Neural crest cell (in vitro differentiated cells): ENCODE measurements around the gene CSMD2. TPM values are rescaled to one million over a fixed set of nuclear protein-coding genes. Genes with fewer than 3 reads are reported as not detected.

Source experiments
- DNase-seq: peaks from one replicate; pipeline ENCODE4 v3.0.0; 2021; ENCODE audit warnings: low read depth, mixed read lengths, low spot score
- H3K27ac Mint-ChIP-seq: one replicate; pipeline ENCODE4 v1.8.0; 2021; ENCODE audit warnings: mild to moderate bottlenecking, mixed read lengths; ENCODE audit not compliant: unreplicated experiment
- H3K27me3 Mint-ChIP-seq: 2 replicates; pipeline ENCODE4 v1.8.0; 2021; ENCODE audit warnings: low read depth, mild to moderate bottlenecking, mixed read lengths
- H3K36me3 Mint-ChIP-seq: 2 replicates; pipeline ENCODE4 v1.8.0; 2021; ENCODE audit warnings: low read depth, mild to moderate bottlenecking, mixed read lengths
- H3K4me1 Mint-ChIP-seq: 2 replicates; pipeline ENCODE4 v1.8.0; 2021; ENCODE audit warnings: mixed read lengths
- H3K4me3 Mint-ChIP-seq: one replicate; pipeline ENCODE4 v1.8.0; 2021; ENCODE audit warnings: mild to moderate bottlenecking, mixed read lengths
- H3K9me3 Mint-ChIP-seq: 2 replicates; pipeline ENCODE4 v1.8.0; 2021; ENCODE audit warnings: mixed read lengths
- total RNA-seq: library from RNA; stranded (reverse); gene quantifications from 2 replicates; pipeline ENCODE4 v1.2.1, GENCODE V29; 2021
- TF ChIP-seq, protein P1 (sequence below): fragments of 200-600 bp; sonication (generic); conservative IDR thresholded peaks from 2 replicates; pipeline ENCODE4 v1.5.0; 2021; ENCODE audit warnings: antibody characterized with exemption, mild to moderate bottlenecking

The CSMD2 gene
- total RNA-seq, 1 donor from 2014 or later = 0.40 TPM

DNA sequence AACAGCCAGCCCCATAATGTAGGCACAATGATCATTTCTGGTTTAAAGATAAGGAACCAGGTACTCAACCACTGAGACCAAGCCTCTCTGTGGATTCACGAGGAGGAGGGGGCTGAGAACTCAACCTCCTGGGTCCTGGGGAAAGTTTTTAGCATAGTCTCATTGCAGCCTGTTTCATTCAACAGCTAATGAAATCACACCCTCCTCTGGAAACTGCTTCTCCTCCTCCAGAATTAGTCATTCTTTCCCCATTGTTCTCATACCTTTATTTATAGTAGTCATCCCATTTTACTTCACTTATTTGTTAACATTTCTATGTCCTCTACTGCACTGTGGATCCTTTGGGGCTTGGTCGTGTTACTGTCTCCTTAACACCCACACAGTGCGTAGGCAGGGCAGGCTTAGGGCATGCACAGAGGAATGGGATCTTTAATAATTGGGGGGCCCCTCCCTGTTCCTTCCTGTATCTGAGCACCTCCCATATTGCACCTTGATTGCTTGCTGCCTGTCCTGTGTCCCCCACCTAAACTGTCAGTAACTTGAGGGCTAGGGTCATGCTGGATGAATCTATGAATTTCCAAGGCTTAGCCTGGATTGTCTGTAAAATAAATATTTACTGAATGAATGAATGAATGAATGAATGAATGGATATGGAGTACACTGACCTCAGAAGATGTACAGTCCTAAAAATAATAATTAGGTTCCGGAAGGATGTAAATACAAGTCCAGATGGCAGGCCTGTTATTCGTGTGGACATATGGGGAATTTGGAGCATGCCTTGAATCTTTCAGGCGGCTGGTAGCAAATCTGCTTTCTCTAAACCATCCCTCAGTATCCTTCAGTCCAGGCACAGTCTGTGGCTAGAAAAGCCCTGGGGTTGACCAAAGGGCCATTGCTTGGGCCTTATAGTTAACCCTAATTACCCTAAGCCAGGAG, 455.0 kb downstream of the CSMD2 start:
- no peak overlapping the region for H3K4me3 Mint-ChIP-seq
- no peaks in the 10 kb centered on the region for H3K36me3 Mint-ChIP-seq
- no peak for DNase-seq
- H3K27me3 Mint-ChIP-seq = no peaks in the 10 kb centered on the region
- no peaks in the 10 kb centered on the region for H3K9me3 Mint-ChIP-seq
- peak overlapping the region; percentile 23 for H3K27ac Mint-ChIP-seq
- H3K4me1 Mint-ChIP-seq = peaks cover 14% of the 10 kb centered on the region
- TF ChIP-seq, protein P1, sequence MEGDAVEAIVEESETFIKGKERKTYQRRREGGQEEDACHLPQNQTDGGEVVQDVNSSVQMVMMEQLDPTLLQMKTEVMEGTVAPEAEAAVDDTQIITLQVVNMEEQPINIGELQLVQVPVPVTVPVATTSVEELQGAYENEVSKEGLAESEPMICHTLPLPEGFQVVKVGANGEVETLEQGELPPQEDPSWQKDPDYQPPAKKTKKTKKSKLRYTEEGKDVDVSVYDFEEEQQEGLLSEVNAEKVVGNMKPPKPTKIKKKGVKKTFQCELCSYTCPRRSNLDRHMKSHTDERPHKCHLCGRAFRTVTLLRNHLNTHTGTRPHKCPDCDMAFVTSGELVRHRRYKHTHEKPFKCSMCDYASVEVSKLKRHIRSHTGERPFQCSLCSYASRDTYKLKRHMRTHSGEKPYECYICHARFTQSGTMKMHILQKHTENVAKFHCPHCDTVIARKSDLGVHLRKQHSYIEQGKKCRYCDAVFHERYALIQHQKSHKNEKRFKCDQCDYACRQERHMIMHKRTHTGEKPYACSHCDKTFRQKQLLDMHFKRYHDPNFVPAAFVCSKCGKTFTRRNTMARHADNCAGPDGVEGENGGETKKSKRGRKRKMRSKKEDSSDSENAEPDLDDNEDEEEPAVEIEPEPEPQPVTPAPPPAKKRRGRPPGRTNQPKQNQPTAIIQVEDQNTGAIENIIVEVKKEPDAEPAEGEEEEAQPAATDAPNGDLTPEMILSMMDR = no peak

DNA sequence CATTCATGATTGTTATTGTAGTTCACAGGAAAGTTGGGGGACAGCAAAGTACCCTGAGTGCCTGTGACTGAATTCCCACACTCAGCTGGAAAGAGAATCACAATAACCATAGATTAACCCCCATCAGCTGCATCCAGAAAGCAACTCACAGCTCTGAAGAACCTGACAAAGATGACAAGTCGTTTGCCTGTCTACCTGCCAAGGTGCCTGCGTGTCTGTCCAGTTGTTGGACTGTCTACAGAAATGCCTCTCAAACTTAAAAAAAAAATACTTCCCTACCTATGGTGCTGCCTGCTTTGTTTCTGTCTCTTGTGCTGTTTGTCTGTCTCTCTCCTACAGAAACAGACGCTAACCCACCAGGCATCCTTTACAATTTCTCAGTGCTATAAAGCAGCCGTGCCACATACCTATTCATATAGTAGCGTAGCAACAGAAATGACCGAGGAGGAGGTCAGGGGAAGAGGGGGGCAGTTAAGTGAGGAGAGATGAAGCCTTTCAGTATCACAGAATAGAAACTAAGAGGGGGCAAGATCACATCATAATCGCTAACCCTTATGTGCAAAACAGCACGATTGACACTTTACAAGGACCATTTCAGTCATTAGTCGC, 455.8 kb downstream of the CSMD2 start:
- TF ChIP-seq, protein P1 = no peak
- no peaks in the 10 kb centered on the region for H3K36me3 Mint-ChIP-seq
- H3K9me3 Mint-ChIP-seq = no peaks in the 10 kb centered on the region
- no peak overlapping the region for H3K27ac Mint-ChIP-seq
- peaks cover 3% of the 10 kb centered on the region for H3K27me3 Mint-ChIP-seq
- no peak overlapping the region for H3K4me3 Mint-ChIP-seq
- DNase-seq = no peak
- H3K4me1 Mint-ChIP-seq = peaks cover 14% of the 10 kb centered on the region

DNA sequence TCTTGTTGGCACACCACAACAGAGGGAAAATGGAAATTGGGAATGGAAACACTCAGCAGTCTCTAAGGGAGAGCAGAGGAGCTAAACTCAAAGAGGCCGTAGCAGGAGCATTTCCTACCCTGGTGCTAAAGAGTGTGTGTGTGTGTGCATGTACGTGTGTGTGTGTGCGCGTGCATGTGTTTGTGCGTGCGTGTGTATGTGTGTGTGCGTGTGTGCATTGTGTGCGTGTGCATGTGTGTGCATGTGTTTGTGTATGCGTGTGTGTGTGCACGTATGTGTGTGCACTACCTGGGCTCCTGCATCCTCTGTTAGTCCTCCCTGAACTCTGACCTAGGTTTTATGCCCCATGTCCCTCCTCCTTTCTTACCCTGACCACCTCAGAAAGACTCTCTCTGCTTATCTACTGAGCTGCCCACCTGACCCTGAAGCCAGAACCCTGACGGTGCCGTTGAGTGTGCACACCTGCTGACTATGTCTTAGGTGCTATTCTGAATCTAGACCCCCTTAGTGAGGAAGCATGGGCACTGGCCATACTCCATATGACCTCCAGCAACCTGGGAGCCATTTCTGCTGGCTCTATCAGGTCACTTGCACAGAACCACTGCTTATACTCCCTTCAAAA, 458.3 kb downstream of the CSMD2 start:
- no peaks in the 10 kb centered on the region for H3K9me3 Mint-ChIP-seq
- H3K36me3 Mint-ChIP-seq = no peaks in the 10 kb centered on the region
- peaks cover 6% of the 10 kb centered on the region for H3K27me3 Mint-ChIP-seq
- no peak overlapping the region for H3K4me3 Mint-ChIP-seq
- DNase-seq = no peak
- TF ChIP-seq, protein P1 = no peak
- H3K27ac Mint-ChIP-seq = no peak overlapping the region
- peaks cover 14% of the 10 kb centered on the region for H3K4me1 Mint-ChIP-seq

DNA sequence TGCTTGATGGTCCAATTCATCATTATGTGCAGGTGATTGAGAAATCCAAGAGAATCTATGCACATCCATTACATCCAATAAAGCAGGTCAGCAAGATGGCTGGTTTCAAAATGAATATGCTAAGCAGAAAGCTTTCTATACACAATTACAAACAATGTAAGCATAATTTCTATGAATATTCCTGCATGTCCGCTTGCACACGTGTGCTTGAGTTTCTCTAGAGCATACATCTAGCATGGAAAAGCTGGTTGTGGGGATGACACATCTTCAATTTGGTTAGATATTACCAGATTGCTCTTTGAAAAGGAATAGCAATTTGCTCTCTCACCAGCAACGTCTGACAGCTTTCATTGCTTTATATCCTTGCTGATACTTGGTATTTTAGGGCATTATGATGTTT, 461.6 kb downstream of the CSMD2 start:
- no peak for DNase-seq
- Mint-ChIP-seq H3K27ac (no peak overlapping the region), H3K4me1 (no peaks in the 10 kb centered on the region), H3K9me3 (no peaks in the 10 kb centered on the region), H3K27me3 (peaks cover 6% of the 10 kb centered on the region), H3K36me3 (no peaks in the 10 kb centered on the region), H3K4me3 (no peak overlapping the region)
- TF ChIP-seq, protein P1 = no peak

DNA sequence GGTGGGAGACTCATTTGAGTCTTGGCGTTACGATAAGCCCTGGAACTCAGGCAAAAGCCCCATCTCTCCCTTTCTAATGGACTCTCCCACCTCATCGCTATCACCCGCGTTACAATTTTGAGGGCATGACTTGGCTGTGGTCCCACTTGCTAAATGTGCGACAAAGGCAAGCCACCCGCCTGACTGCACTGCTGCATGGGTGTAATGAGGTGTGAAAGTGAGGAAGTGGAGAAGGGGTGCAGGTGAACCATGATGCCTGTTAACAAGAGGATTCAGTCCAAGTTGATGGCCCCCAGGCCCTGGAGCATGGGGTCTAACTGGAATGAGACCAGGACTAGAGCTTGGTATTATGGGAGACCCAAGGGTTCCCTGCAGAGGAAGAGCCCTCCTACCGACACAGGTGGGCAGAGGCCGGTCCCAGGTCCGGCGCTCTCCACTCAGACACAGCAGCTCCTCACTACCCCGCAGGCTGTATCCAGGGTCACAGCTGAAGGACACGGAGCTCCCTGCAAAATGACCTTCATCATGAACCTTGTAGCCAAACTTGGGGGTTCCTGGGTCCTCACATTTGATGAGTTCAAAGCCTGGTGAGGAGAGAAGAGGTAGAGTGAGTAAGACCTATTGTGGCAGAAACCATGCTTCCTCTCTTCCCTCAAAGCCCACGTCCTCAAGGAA, 466.5 kb downstream of the CSMD2 start:
- Mint-ChIP-seq H3K27ac (no peak overlapping the region), H3K4me1 (no peaks in the 10 kb centered on the region), H3K9me3 (peaks cover 3% of the 10 kb centered on the region), H3K36me3 (no peaks in the 10 kb centered on the region), H3K27me3 (peaks cover 19% of the 10 kb centered on the region), H3K4me3 (no peak overlapping the region)
- DNase-seq = no peak
- TF ChIP-seq, protein P1 = no peak
